Sigmoid colon (tissue), 4 donors: ENCODE results near the gene RBM18.

ENCODE experiments used
- POLR2A ChIP-seq, 2 donors: fragments of 450-650 bp; IDR thresholded peaks; one replicate each; pipeline ENCODE4 v1.6.1; 2016; ENCODE audit warnings: antibody characterized with exemption in 2 of 2, mild to moderate bottlenecking in 2 of 2, moderate library complexity in 2 of 2
- POLR2AphosphoS5 ChIP-seq, 4 donors: sonication (generic); formaldehyde crosslinking; IDR thresholded peaks; one replicate each; pipeline ENCODE4 v1.6.1; 2017; ENCODE audit warnings: antibody characterized with exemption in 4 of 4
- TF ChIP-seq, protein P1 (sequence below), 4 experiments: fragments of 450-650 bp in 3 of 4; fragments of 200-600 bp in 1 of 4; IDR thresholded peaks; one replicate each; pipeline ENCODE4 v1.5.1; 2016 to 2019; ENCODE audit warnings: antibody characterized with exemption in 4 of 4, mild to moderate bottlenecking in 3 of 4, moderate library complexity in 2 of 4

DNA sequence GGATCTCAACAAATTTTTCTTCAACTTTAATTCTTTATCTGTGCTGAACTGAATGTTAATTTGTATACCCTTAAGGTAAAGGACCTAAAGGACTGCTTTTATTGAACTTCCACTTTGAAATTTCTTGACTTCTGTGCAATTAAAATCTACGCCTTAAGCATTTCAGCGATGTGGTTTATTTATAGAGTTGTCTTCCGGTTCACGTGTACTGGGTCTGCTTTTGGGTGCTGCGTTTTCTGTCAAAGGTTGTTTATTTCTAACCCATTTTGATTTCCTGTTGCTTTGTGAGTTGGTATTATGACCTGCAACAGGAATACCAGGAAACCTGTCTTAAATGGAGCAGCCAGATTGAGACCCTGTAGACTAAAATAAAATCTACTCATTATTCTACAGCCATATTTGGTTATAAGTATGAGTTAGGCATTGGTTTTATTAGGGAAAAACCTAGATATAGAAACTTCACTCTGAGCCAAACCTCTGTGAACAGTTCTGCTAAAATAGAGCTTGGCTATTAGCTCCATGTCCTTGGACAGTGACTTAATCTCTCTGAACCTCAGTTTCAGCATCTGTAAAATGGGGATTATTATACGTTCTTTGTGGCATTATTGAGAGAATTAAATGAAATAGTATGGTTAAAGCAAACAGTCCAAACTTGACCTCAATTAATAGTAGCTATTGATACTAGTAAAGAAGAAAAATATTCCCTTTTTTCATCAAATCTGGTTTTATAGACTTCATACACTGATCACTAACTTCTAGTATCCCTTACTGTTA is 3.6 kb upstream of the RBM18 start:
- no peak for TF ChIP-seq POLR2A (IDR thresholded peaks at IDR 0.05)
- TF ChIP-seq, protein P1, sequence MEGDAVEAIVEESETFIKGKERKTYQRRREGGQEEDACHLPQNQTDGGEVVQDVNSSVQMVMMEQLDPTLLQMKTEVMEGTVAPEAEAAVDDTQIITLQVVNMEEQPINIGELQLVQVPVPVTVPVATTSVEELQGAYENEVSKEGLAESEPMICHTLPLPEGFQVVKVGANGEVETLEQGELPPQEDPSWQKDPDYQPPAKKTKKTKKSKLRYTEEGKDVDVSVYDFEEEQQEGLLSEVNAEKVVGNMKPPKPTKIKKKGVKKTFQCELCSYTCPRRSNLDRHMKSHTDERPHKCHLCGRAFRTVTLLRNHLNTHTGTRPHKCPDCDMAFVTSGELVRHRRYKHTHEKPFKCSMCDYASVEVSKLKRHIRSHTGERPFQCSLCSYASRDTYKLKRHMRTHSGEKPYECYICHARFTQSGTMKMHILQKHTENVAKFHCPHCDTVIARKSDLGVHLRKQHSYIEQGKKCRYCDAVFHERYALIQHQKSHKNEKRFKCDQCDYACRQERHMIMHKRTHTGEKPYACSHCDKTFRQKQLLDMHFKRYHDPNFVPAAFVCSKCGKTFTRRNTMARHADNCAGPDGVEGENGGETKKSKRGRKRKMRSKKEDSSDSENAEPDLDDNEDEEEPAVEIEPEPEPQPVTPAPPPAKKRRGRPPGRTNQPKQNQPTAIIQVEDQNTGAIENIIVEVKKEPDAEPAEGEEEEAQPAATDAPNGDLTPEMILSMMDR (IDR thresholded peaks at IDR 0.05): no peak
- TF ChIP-seq POLR2AphosphoS5 (IDR thresholded peaks at IDR 0.05): no peak
